Liver (tissue), 9 donors: ENCODE measurements around the gene ZNF138. TPM values are rescaled to one million over a fixed set of nuclear protein-coding genes. Genes with fewer than 3 reads are reported as not detected.

ENCODE experiments used
- DNase-seq: peaks from one replicate; pipeline ENCODE4 v3.0.0-alpha.2; 2017; ENCODE audit warnings: low spot score
- H3K27ac ChIP-seq, 2 donors: one replicate each; pipeline ENCODE4 v1.7.0; 2013; ENCODE audit warnings: inconsistent platforms in 2 of 2, low read length in 2 of 2, control low read depth in 1 of 2, low read depth in 1 of 2, mild to moderate bottlenecking in 1 of 2
- H3K27me3 ChIP-seq, 4 donors: one replicate each; pipeline versions ENCODE4 v1.6.1 to v1.7.0; 2013; ENCODE audit warnings: low read length in 3 of 4, inconsistent platforms in 1 of 4, mild to moderate bottlenecking in 1 of 4, moderate library complexity in 1 of 4; ENCODE audit not compliant: control insufficient read depth in 4 of 4, insufficient read depth in 4 of 4
- H3K36me3 ChIP-seq, 4 donors: one replicate each; pipeline versions ENCODE4 v1.6.1 to v1.7.0; 2013; ENCODE audit warnings: low read length in 3 of 4, mild to moderate bottlenecking in 3 of 4, low read depth in 1 of 4, moderate library complexity in 1 of 4; ENCODE audit not compliant: control insufficient read depth in 4 of 4, insufficient read depth in 3 of 4
- H3K4me1 ChIP-seq, 4 donors: one replicate each; pipeline versions ENCODE4 v1.6.1 to v1.7.0; 2013; ENCODE audit warnings: low read length in 3 of 4, mild to moderate bottlenecking in 3 of 4, moderate library complexity in 1 of 4; ENCODE audit not compliant: control insufficient read depth in 4 of 4, insufficient read depth in 4 of 4
- H3K4me3 ChIP-seq, 3 donors: one replicate each; pipeline versions ENCODE4 v1.6.1 to v1.7.0; 2013; ENCODE audit warnings: low read length in 3 of 3, control low read depth in 1 of 3, low read depth in 1 of 3, mild to moderate bottlenecking in 1 of 3
- H3K9ac ChIP-seq, 2 donors: one replicate each; pipeline ENCODE4 v1.7.0; 2013; ENCODE audit warnings: low read length in 2 of 2, mild to moderate bottlenecking in 2 of 2, moderate library complexity in 2 of 2, control low read depth in 1 of 2, low read depth in 1 of 2
- H3K9me3 ChIP-seq, 4 donors: one replicate each; pipeline versions ENCODE4 v1.6.1 to v1.7.0; 2013; ENCODE audit warnings: low read length in 3 of 4; ENCODE audit not compliant: control insufficient read depth in 4 of 4
- EGR1 ChIP-seq, 2 donors: IDR thresholded peaks; 2 replicates each; pipeline ENCODE4 v1.6.1; 2016 to 2018; ENCODE audit warnings: antibody characterized with exemption in 2 of 2, low read depth in 2 of 2
- FOXA1 ChIP-seq: IDR thresholded peaks from 2 replicates; pipeline ENCODE4 v1.6.1; 2016; ENCODE audit warnings: antibody characterized with exemption
- FOXA2 ChIP-seq: IDR thresholded peaks from 2 replicates; pipeline ENCODE4 v1.6.1; 2016; ENCODE audit warnings: antibody characterized with exemption
- GABPA ChIP-seq, 2 donors: IDR thresholded peaks in 1 of 2; conservative IDR thresholded peaks in 1 of 2; 2 replicates each; pipeline ENCODE4 v1.6.1; 2016; ENCODE audit warnings: antibody characterized with exemption in 2 of 2, mild to moderate bottlenecking in 1 of 2, moderate library complexity in 1 of 2
- HNF4A ChIP-seq, 2 donors: conservative IDR thresholded peaks; 2 replicates each; pipeline ENCODE4 v1.6.1; 2016; ENCODE audit warnings: antibody characterized with exemption in 2 of 2, mild to moderate bottlenecking in 2 of 2
- HNF4G ChIP-seq: IDR thresholded peaks from 2 replicates; pipeline ENCODE4 v1.6.1; 2016; ENCODE audit warnings: antibody characterized with exemption
- JUND ChIP-seq, 2 donors: IDR thresholded peaks; 2 replicates each; pipeline ENCODE4 v1.6.1; 2016; ENCODE audit warnings: antibody characterized with exemption in 2 of 2
- NR2F2 ChIP-seq: IDR thresholded peaks from 2 replicates; pipeline ENCODE4 v1.6.1; 2016; ENCODE audit warnings: antibody characterized with exemption
- RAD21 ChIP-seq, 2 donors: IDR thresholded peaks; 2 replicates each; pipeline ENCODE4 v1.6.1; 2016; ENCODE audit warnings: antibody characterized with exemption in 2 of 2, mild to moderate bottlenecking in 2 of 2
- SP1 ChIP-seq: IDR thresholded peaks from 2 replicates; pipeline ENCODE4 v1.6.1; 2018; ENCODE audit warnings: antibody characterized with exemption, mild to moderate bottlenecking
- TAF1 ChIP-seq: conservative IDR thresholded peaks from 2 replicates; pipeline ENCODE4 v1.6.1; 2016; ENCODE audit warnings: antibody characterized with exemption, mild to moderate bottlenecking
- YY1 ChIP-seq: IDR thresholded peaks from 2 replicates; pipeline ENCODE4 v1.6.1; 2016; ENCODE audit warnings: antibody characterized with exemption, mild to moderate bottlenecking
- WGBS: extraction: QIAGEN DNeasy Blood & Tissue Kit; methylation state at CpG from one replicate; pipeline ENCODE4 v1.1.7; 2013; 5-methylcytosine and 5-hydroxymethylcytosine counted together
- polyA plus RNA-seq, 2 donors: library from polyadenylated mRNA; stranded (reverse) in 1 of 2; unstranded in 1 of 2; fragments of 200-250 nt in 1 of 2; fragments of >200 nt in 1 of 2; fragmentation: Nextera tagmentation in 1 of 2; extraction: Ambion mirVana in 1 of 2; gene quantifications; one replicate each; pipeline versions ENCODE4 v1.2.1 to v1.2.3, GENCODE V29; 2013 to 2015
- total RNA-seq, 2 donors: library from RNA; depleted of rRNA; stranded (reverse); fragments of >200 nt; gene quantifications; one replicate each; pipeline ENCODE4 v1.2.3, GENCODE V29; 2014
- TF ChIP-seq, protein P1 (sequence below): IDR thresholded peaks from 2 replicates; pipeline ENCODE4 v1.6.1; 2016; ENCODE audit warnings: antibody characterized with exemption, mild to moderate bottlenecking
- TF ChIP-seq, protein P2 (sequence below): IDR thresholded peaks from 2 replicates; pipeline ENCODE4 v1.6.1; 2016; ENCODE audit warnings: antibody characterized with exemption
- TF ChIP-seq, protein P3 (sequence below): IDR thresholded peaks from 2 replicates; pipeline ENCODE4 v1.6.1; 2016; ENCODE audit warnings: antibody characterized with exemption
- donor health status: healthy.
- donor health status: healthy.
- donor health status: healthy.
- donor health status: healthy.
- donor health status: healthy.

ZNF138 gene
- total and polyA plus RNA-seq, 4 donors, result 1.4 to 4.5 (median 3.7) TPM

DNA sequence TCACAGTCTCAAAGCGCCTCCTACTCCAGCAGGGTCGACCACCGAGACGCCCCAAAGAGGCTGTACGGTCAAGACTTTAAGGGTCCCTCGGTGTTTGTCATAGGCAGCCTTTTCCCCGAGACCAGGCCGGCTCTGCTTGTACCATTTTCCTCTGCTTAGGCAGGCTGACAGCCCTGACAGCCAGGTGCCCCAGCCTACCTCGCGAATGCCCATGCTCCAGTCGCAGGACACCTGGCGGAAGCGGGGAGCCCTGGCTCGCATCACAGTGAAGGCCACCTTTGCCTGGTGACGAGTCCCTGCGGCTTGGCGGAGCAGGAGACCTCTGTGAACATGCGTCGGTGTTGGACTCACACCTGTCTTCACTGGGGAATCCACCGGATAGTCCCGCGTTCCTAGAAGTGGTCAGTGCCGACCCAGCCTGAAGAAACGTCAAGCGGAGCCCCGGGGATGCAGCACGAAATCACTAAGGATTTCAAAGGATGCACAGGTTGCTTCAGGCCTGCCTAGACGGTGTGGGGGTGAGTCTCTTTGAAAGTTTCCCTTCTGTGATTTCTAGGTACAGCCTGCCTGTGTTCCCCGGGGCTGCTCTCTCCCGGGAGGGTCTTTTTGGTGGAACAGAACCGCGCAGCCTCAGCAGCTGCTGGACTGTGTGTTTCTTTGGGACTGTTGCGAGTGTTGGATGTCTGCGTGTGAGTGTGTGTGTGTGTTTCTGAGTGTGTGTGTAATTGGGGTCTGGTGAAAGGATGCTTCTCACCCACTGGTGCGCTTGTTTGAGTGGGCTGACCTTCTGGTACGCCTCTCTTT, 78.3 kb downstream of the ZNF138 start:
- Histone ChIP-seq H3K4me1 (no peaks in the 10 kb centered on the region), H3K27ac (no peak overlapping the region), H3K9ac (no peak overlapping the region), H3K36me3 (no peaks in the 10 kb centered on the region), H3K4me3 (no peak overlapping the region), H3K9me3 (peaks cover 0 to 4% (median 2%) of the 10 kb centered on the region in 4 donors), H3K27me3 (peaks cover 0 to 2% (median 0%) of the 10 kb centered on the region in 4 donors)
- WGBS, result 89% methylated on average over 36 of the region's 36 CpGs
- TF ChIP-seq HNF4G (no peak), GABPA (IDR thresholded peaks at IDR 0.05 in 1 of 2, conservative IDR thresholded peaks at IDR 0.05 in 1 of 2) (no peak), NR2F2 (no peak), SP1 (no peak), TAF1 (no peak), JUND (IDR thresholded peaks at IDR 0.05) (no peak), FOXA2 (no peak)
- DNase-seq, result peak; percentile 29

DNA sequence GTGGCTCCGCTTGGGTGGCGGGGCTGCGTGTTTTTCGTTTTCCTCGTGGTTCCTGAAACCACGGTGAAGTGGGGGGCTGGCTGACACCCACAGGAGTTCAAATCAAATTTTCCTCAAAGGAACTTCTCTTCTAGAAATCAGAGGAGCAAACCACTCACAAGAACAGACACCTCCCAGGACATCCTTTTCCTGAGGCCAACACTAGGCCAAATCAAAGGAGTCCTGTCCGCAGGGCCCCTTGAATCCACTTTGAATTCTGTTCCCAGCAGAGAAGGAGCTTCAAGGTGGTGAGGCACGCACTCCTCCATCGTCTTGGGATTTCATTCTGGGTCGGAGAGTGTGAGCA, 78.9 kb downstream of the ZNF138 start:
- no peak overlapping the region for H3K9ac ChIP-seq
- no peak overlapping the region for H3K27ac ChIP-seq
- 94% methylated on average over 10 of the region's 10 CpGs for WGBS
- no peak for DNase-seq
- H3K4me1 ChIP-seq, result no peaks in the 10 kb centered on the region
- peaks cover 0 to 3% (median 2%) of the 10 kb centered on the region in 4 donors for H3K9me3 ChIP-seq
- H3K27me3 ChIP-seq, result peaks cover 0 to 2% (median 0%) of the 10 kb centered on the region in 4 donors
- no peak for TF ChIP-seq HNF4A (conservative IDR thresholded peaks at IDR 0.05)
- no peak for TF ChIP-seq HNF4G
- no peak for TF ChIP-seq RAD21 (IDR thresholded peaks at IDR 0.05)
- TF ChIP-seq YY1, result no peak
- TF ChIP-seq GABPA (IDR thresholded peaks at IDR 0.05 in 1 of 2, conservative IDR thresholded peaks at IDR 0.05 in 1 of 2), result no peak
- no peak for TF ChIP-seq EGR1 (IDR thresholded peaks at IDR 0.05; ENCODE audit: low read depth in 2 of 2)
- TF ChIP-seq, protein P1, sequence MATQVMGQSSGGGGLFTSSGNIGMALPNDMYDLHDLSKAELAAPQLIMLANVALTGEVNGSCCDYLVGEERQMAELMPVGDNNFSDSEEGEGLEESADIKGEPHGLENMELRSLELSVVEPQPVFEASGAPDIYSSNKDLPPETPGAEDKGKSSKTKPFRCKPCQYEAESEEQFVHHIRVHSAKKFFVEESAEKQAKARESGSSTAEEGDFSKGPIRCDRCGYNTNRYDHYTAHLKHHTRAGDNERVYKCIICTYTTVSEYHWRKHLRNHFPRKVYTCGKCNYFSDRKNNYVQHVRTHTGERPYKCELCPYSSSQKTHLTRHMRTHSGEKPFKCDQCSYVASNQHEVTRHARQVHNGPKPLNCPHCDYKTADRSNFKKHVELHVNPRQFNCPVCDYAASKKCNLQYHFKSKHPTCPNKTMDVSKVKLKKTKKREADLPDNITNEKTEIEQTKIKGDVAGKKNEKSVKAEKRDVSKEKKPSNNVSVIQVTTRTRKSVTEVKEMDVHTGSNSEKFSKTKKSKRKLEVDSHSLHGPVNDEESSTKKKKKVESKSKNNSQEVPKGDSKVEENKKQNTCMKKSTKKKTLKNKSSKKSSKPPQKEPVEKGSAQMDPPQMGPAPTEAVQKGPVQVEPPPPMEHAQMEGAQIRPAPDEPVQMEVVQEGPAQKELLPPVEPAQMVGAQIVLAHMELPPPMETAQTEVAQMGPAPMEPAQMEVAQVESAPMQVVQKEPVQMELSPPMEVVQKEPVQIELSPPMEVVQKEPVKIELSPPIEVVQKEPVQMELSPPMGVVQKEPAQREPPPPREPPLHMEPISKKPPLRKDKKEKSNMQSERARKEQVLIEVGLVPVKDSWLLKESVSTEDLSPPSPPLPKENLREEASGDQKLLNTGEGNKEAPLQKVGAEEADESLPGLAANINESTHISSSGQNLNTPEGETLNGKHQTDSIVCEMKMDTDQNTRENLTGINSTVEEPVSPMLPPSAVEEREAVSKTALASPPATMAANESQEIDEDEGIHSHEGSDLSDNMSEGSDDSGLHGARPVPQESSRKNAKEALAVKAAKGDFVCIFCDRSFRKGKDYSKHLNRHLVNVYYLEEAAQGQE, result no peak
- no peak for TF ChIP-seq SP1
- no peak for TF ChIP-seq TAF1
- TF ChIP-seq, protein P2, sequence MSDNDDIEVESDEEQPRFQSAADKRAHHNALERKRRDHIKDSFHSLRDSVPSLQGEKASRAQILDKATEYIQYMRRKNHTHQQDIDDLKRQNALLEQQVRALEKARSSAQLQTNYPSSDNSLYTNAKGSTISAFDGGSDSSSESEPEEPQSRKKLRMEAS, result no peak
- no peak for TF ChIP-seq FOXA1
- no peak overlapping the region for H3K4me3 ChIP-seq
- no peaks in the 10 kb centered on the region for H3K36me3 ChIP-seq

DNA sequence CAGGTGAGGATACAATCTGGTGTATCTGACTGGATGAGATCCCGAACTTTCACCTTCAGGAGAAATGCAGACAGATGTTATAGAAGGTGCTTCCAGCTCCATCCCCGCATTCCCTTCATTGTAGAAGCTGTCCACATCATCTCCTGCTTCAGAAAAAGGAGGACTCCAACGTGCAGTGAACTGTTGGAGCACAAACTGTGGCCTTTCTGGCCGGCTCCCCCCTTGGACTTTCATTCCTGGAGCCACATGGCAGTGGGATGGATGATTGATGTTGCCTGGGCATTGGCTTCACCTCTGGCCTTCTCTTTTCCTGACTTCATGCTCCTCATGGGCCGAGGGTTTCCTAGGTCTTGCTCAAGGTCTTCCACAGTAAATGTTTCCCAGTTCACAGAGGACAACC, 79.3 kb downstream of the ZNF138 start:
- Histone ChIP-seq H3K36me3 (no peaks in the 10 kb centered on the region), H3K4me3 (no peak overlapping the region), H3K27me3 (peaks cover 0 to 2% (median 0%) of the 10 kb centered on the region in 4 donors), H3K27ac (no peak overlapping the region), H3K9me3 (peaks cover 0 to 6% (median 2%) of the 10 kb centered on the region in 4 donors), H3K4me1 (no peaks in the 10 kb centered on the region), H3K9ac (no peak overlapping the region)
- no peak for DNase-seq
- WGBS, result 60% methylated on average over 5 of the region's 5 CpGs
- TF ChIP-seq GABPA (IDR thresholded peaks at IDR 0.05 in 1 of 2, conservative IDR thresholded peaks at IDR 0.05 in 1 of 2) (no peak), TAF1 (no peak), EGR1 (IDR thresholded peaks at IDR 0.05; ENCODE audit: low read depth in 2 of 2) (no peak), YY1 (no peak), SP1 (no peak), JUND (IDR thresholded peaks at IDR 0.05) (no peak), RAD21 (IDR thresholded peaks at IDR 0.05) (no peak), HNF4G (no peak), FOXA2 (no peak), HNF4A (conservative IDR thresholded peaks at IDR 0.05) (no peak)
- TF ChIP-seq, protein P3, sequence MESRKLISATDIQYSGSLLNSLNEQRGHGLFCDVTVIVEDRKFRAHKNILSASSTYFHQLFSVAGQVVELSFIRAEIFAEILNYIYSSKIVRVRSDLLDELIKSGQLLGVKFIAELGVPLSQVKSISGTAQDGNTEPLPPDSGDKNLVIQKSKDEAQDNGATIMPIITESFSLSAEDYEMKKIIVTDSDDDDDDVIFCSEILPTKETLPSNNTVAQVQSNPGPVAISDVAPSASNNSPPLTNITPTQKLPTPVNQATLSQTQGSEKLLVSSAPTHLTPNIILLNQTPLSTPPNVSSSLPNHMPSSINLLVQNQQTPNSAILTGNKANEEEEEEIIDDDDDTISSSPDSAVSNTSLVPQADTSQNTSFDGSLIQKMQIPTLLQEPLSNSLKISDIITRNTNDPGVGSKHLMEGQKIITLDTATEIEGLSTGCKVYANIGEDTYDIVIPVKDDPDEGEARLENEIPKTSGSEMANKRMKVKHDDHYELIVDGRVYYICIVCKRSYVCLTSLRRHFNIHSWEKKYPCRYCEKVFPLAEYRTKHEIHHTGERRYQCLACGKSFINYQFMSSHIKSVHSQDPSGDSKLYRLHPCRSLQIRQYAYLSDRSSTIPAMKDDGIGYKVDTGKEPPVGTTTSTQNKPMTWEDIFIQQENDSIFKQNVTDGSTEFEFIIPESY, result no peak
- TF ChIP-seq, protein P1, result no peak
- TF ChIP-seq, protein P2, result no peak
